SW 1271 (cell line): ENCODE results near the gene GNA12.
"Not testable (repeated sequence)": the region's sequence is repeated elsewhere in the genome, so short reads cannot be mapped to it uniquely, and the experiment has no call there.

Experiments used
- DNase-seq, 2 experiments: peaks; one replicate each; lab custom pipeline; 2025; lab: John Stamatoyannopoulos, UW

GNA12 gene

GRCh38 chr7:2728316-2729030, 115.6 kb downstream of the GNA12 start:
- DNase-seq, result no peak

GRCh38 chr7:2727206-2727605, 116.9 kb downstream of the GNA12 start:
- not testable (repeated sequence) for DNase-seq

- no peak for DNase-seq
Measured at GRCh38 chr7:2726316-2727018, 117.6 kb downstream of the GNA12 start.

GRCh38 chr7:2725178-2726105, 118.7 kb downstream of the GNA12 start:
- DNase-seq, result no peak

- DNase-seq, result no peak
Measured at GRCh38 chr7:2724453-2725177, 119.5 kb downstream of the GNA12 start.

GRCh38 chr7:2724036-2724435, 120.1 kb downstream of the GNA12 start:
- not testable (repeated sequence) for DNase-seq

GRCh38 chr7:2723138-2723850, 120.8 kb downstream of the GNA12 start:
- no peak for DNase-seq

- no peak for DNase-seq
Measured at GRCh38 chr7:2722591-2722990, 121.5 kb downstream of the GNA12 start.

- DNase-seq, result no peak
Measured at GRCh38 chr7:2721842-2722241, 122.3 kb downstream of the GNA12 start.

- DNase-seq, result no peak
Measured at GRCh38 chr7:2720024-2720423, 124.1 kb downstream of the GNA12 start.

- DNase-seq, result no peak
Measured at GRCh38 chr7:2719007-2719406, 125.1 kb downstream of the GNA12 start.

GRCh38 chr7:2718296-2718965, 125.7 kb downstream of the GNA12 start:
- DNase-seq, result no peak

GRCh38 chr7:2717293-2718261, 126.5 kb downstream of the GNA12 start:
- no peak for DNase-seq

- no peak for DNase-seq
Measured at GRCh38 chr7:2716906-2717292, 127.2 kb downstream of the GNA12 start.

- DNase-seq, result no peak
Measured at GRCh38 chr7:2716488-2716887, 127.6 kb downstream of the GNA12 start.

- no peak for DNase-seq
Measured at GRCh38 chr7:2715341-2716231, 128.5 kb downstream of the GNA12 start.

- DNase-seq, result no peak
Measured at GRCh38 chr7:2714636-2715035, 129.5 kb downstream of the GNA12 start.

- DNase-seq, result no peak
Measured at GRCh38 chr7:2713978-2714377, 130.1 kb downstream of the GNA12 start.
